ENCODE data around the gene PDK2. TPM values are rescaled to one million over a fixed set of nuclear protein-coding genes. Genes with fewer than 3 reads are reported as not detected.

PDK2 gene
- total RNA-seq, 1 donor from 2014 or later: 250 TPM

DNA sequence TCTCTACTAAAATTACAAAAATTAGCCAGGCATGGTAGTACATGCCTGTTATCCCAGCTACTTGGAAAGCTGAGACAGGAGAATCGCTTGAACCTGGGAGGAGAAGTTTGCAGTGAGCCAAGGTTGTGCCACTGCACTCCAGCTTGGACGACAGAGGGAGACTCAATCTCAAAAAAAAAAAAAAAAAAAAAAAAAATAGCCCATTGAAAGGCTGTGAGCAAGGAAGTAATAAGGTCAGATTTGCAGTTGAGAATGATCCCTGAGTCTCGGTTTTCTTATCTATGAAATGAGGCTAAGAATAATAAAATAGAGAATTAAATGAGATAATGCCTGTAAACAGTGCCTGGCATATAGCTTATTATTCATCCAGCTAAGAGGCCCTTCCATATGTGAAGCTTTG, 1.3 kb upstream of the PDK2 start:
- intact Hi-C loops (cut with DNase I): no loop called here
- DNase-seq (no peak), ATAC-seq (ENCODE audit: poor library complexity) (no peak)

DNA sequence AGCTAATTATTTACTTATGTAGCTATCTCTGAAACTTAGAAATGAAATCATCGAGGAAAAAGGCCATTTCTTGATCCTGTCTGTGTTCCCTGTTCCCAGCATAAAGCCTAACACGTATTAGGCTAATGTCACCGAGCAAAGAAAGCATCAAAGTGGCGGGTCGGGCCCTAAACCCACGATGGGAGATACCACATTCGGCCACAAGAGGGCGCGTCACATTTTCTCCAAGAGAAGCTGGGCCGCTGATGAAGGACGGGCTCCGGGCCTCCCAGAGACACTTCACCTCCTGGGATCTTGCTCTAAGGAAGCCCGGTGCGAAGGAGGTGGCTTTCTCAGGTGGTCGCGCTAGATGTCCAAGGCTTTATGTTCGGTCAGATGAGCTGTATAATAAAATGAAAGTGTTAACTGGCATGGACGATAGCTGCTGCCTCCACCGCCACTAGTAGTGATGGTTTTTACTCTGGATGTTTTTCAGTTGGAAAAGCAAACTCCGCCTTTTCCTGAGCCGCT, 853 bp upstream of the PDK2 start:
- intact Hi-C loops (cut with DNase I): no loop called here
- ATAC-seq (ENCODE audit: poor library complexity) (peak; percentile 82), DNase-seq (peak; percentile 95)

DNA sequence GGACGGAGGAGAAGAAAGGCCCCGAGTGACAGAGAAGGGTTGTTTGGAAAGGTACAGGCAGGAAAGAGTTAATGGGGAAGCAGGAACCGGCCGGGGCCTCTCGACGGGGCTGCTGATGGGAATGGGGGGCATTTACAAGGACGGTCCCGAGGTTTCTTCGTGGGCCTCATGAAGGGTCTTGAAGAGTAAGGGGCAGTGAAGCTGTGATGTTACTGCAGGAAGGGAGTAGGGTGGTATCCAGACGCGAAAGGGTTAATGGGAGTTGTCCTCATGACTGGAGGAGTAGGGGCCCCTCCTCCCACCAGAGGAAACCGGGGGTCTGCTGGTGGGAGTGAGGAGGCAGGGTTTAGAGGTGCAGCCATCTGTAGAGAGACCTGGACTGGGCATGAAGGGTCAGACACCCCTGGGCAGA, 481 bp downstream of the PDK2 start:
- DNase-seq (no peak), ATAC-seq (ENCODE audit: poor library complexity) (peak; percentile 2)
- intact Hi-C loops (cut with DNase I): no loop called here

GRCh38 chr17:50096092-50096491, 941 bp downstream of the PDK2 start:
- ATAC-seq (ENCODE audit: poor library complexity): peak; percentile 3
- peak; percentile 53 for DNase-seq
- intact Hi-C loops (cut with DNase I): no loop called here

DNA sequence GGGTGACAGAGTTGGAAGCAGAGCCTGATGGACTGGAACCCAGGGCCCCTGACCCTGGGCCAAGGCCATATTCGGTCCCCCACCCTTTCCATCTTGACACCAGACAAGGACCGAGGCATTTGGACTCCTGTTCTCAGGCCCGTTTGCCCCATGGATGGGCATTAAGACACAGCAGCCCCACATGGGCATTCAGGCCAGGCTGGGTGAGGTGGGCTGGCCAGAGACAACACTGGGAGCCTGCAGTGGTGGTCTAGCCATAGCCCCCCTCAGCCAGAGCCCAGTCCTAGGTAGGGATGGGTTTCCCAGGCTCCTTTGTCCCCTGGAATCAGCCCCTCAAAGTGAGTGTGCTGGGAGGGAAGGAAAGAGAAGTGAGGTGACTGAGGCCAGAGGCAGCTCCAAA, 1.6 kb downstream of the PDK2 start:
- intact Hi-C loops (cut with DNase I): no loop called here
- DNase-seq: peak; percentile 33
- no peak for ATAC-seq (ENCODE audit: poor library complexity)

- intact Hi-C loops (cut with DNase I): no loop called here
- ATAC-seq (ENCODE audit: poor library complexity) (no peak), DNase-seq (peak; percentile 26)
Measured at GRCh38 chr17:50097455-50097854, 2.3 kb downstream of the PDK2 start.

GRCh38 chr17:50097926-50098325, 2.8 kb downstream of the PDK2 start:
- intact Hi-C loops (cut with DNase I): no loop called here
- DNase-seq: no peak
- ATAC-seq (ENCODE audit: poor library complexity): no peak

- intact Hi-C loops (cut with DNase I): no loop called here
- no peak for ATAC-seq (ENCODE audit: poor library complexity)
- DNase-seq: no peak
Measured at GRCh38 chr17:50098583-50098982, 3.4 kb downstream of the PDK2 start.

DNA sequence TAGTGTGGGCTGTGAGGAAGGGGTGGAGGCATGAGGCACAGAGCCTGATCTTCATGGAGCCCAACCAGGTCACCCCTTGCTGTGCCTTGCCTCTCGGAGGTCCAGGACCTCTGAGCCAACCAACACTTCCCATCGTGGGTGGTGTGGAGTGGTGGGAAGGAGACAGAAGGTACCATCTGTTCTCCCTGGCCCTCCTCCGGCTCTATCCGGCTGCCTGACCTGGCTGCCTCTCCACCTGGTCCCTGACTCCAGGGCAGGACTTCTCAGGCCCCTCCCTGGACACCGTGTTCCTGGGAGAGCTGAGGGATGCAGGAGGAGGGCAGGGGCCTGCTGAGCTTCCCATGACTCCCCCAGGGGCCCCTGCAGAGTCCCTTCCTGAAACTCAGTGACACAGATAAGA, 3.9 kb downstream of the PDK2 start:
- intact Hi-C loops (cut with DNase I): no loop called here

DNA sequence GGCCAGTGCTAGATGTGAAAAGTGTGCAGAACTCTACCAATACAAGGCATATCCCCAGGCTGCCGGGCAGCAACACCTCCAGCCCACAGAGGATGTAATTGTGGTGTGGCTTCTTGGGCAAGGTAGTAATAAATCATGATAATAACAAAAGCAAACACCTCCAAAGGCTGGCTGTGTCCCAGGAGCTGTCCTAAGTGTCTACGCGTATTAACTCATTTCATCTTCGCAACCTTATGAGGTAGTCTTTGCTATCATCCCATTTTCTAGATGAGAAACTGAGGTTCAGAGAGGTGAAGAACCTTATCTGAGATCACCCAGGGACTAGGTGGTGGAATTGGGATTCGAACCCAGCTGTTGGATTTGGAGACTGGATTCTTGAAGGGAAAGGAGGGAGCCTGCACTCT, 5.3 kb downstream of the PDK2 start:
- no peak for ATAC-seq (ENCODE audit: poor library complexity)
- no peak for DNase-seq
- intact Hi-C loops (cut with DNase I): no loop called here

More for the DNA sequence above, 3.9 kb downstream of the PDK2 start:
- ATAC-seq (ENCODE audit: poor library complexity) (no peak), DNase-seq (no peak)

DNA sequence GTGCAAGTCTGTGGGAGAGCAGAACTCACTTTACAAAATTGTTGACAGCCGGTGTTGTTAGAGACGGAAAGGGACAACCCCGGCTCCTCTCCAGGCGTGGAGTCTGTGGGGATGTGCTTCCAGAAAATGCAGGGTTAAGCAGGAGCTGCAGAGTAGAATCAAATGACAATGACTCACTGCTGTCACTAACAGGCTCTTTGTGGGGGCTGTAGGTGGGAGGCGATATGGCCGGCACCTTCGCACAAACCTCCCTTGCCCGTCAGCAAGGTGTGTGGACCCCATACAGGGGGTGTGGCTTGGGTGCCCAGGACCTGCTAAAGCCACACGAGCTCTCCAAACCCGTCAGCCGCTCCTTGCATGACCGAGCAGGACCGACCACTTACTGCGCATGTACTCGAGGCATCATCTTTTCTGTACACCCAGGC, 5.8 kb downstream of the PDK2 start:
- peak; percentile 33 for ATAC-seq (ENCODE audit: poor library complexity)
- DNase-seq: no peak
- intact Hi-C loops (cut with DNase I): no loop called here

GRCh38 chr17:50101346-50102163, 6.4 kb downstream of the PDK2 start:
- intact Hi-C loops (cut with DNase I): no loop called here
- DNase-seq: peak; percentile 73
- ATAC-seq (ENCODE audit: poor library complexity): peak; percentile 78

- intact Hi-C loops (cut with DNase I): no loop called here
- DNase-seq (peak; percentile 91), ATAC-seq (ENCODE audit: poor library complexity) (peak; percentile 87)
Measured at GRCh38 chr17:50102164-50102991, 7.2 kb downstream of the PDK2 start.

DNA sequence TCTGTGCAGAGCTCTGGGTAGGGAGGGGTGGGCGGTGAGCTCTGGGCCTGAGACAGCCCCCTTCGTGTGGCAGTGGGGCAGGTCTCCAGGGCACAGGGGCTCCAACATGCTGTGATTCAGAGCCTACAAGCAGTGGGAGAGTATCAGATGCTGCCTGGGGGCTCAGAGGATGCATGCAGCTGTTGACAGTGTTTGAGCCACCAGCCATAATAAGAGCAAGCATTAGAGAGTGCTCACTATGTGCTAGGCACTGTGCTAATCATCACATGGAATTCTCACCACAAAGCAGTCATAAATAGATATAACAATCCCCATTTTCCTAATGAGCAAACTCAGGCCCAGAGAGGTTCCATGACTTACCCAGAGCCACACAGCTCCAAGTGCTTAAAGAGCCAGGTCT, 8.1 kb downstream of the PDK2 start:
- no peak for ATAC-seq (ENCODE audit: poor library complexity)
- intact Hi-C loops (cut with DNase I): no loop called here
- DNase-seq: no peak

- ATAC-seq (ENCODE audit: poor library complexity) (no peak), DNase-seq (no peak)
- intact Hi-C loops (cut with DNase I): no loop called here
Measured at GRCh38 chr17:50103941-50104340, 8.8 kb downstream of the PDK2 start.

- ATAC-seq (ENCODE audit: poor library complexity) (no peak), DNase-seq (no peak)
- intact Hi-C loops (cut with DNase I): no loop called here
Measured at GRCh38 chr17:50105811-50106210, 10.7 kb downstream of the PDK2 start.

DNA sequence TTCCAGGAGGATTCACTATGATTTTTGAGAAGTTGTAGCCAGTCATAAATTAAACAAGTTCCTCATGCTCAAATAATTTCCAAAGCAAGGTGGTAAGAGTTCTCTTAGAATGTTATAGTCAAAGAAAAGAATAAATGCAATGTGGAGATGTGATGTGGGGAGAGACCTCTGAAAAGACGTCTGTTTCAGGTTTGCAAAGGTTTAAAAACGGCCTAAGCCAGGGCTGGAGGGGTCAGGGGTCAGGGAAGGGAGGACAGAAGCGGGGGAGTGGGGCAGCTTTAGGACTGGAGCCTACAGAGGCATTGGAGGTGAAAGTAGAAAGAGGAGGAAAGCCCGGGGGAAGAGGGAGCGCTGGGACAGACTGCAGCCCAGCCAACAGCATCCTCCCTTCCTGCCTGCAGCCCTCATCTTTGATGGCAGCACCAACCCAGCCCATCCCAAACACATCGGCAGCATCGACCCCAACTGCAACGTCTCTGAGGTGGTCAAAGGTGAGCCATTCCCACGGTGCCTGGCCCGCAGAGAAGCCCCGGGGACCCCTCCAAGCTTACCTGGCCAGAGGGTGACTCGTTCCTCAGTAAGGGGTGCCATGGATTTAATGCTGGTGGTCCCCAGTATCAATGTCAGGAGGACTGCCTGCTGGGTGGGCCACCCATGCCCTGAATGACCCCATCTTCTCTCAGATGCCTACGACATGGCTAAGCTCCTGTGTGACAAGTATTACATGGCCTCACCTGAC, 11.4 kb downstream of the PDK2 start:
- peak; percentile 23 for DNase-seq
- ATAC-seq (ENCODE audit: poor library complexity): no peak

DNA sequence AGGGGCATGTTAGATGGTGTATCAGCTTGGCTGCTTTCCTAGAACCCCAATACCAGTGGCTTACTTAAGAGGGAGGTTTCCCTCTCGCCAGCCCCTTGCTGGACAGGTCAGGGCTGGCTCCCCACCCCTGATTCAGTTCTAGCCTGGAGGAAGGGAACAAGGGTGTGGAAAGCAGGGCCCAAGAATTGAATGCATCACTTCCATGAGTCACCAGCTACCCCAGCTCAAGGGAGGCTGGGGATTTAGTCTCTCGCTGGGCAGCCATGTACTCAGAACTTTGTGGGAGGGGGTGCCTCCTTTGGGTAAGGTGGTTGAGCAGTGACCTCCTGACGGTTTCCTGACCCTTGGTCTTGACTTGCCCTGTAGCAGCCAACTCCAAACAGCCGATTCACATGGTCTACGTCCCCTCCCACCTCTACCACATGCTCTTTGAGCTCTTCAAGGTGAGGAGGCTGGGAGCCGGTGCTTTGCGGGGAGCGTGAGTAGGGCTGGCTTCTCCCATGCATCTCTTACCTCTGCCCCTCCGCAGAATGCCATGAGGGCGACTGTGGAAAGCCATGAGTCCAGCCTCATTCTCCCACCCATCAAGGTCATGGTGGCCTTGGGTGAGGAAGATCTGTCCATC, 12.8 kb downstream of the PDK2 start:
- no peak for DNase-seq
- no peak for ATAC-seq (ENCODE audit: poor library complexity)
- intact Hi-C loops (cut with DNase I): no loop called here

More for the DNA sequence above, 11.4 kb downstream of the PDK2 start:
- intact Hi-C loops (cut with DNase I): no loop called here

DNA sequence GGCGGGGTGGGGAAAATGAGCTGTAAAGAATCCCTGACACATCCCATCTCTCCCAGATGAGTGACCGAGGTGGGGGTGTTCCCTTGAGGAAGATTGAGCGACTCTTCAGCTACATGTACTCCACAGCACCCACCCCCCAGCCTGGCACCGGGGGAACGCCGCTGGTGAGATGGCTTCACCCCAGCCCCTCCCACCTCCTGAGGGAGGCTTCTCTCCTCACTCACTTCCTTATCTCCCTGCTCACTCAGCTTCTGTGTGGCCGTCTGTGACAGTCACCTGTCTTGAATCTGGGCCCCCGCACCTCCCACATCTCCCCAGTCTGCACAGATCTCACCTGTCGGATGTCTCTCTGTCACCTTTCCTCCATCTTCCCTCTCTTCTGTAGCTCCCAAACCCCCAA, 13.4 kb downstream of the PDK2 start:
- intact Hi-C loops (cut with DNase I): no loop called here
- DNase-seq: no peak
- ATAC-seq (ENCODE audit: poor library complexity): no peak
